HG02798 (cell line): ENCODE measurements around the gene GIPC3.
A peak's percentile ranks its signal among the peaks of the same experiment; 100 is the strongest.
"Not testable (repeated sequence)": the region's sequence is repeated elsewhere in the genome, so short reads cannot be mapped to it uniquely, and the experiment has no call there.

Experiments
- ATAC-seq: cut with Tn5 transposase; IDR thresholded peaks from one replicate; pipeline ENCODE4 v1.9.1; 2021; ENCODE audit warnings: mild to moderate bottlenecking; ENCODE audit not compliant: unreplicated experiment, poor library complexity

GIPC3 gene

DNA sequence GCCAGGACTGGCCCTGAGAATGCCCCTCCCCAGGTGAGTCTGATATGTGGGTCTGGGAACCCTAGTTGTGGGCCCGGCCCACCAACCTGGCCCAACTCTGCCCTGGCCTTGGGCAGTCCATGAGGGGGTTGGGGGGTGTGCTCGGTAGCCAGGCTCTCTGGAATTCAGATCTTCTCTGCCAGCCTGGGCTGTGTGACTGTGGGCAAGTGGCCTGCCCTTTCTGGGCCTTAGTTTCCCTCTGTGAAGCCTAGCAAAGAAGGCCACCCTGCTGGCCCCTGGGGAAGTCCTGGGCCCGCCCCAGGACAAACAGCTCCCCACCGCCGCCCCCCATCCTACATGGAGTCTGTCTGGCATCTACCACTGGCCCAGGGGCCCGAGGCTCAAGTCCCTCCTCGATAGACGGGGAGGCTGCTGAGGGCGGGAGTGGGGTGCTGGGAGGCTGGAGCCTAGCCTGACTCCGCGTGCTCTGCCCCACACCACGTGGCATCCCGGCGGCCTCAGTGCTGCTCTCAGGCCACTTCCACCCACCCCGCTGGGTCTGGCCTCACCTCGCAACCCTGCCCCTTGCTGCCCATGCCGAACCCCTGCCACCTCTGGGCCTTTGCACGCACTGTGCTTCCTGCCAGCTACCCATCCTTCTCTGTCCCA, 29.7 kb downstream of the GIPC3 start:
- ATAC-seq: no peak

DNA sequence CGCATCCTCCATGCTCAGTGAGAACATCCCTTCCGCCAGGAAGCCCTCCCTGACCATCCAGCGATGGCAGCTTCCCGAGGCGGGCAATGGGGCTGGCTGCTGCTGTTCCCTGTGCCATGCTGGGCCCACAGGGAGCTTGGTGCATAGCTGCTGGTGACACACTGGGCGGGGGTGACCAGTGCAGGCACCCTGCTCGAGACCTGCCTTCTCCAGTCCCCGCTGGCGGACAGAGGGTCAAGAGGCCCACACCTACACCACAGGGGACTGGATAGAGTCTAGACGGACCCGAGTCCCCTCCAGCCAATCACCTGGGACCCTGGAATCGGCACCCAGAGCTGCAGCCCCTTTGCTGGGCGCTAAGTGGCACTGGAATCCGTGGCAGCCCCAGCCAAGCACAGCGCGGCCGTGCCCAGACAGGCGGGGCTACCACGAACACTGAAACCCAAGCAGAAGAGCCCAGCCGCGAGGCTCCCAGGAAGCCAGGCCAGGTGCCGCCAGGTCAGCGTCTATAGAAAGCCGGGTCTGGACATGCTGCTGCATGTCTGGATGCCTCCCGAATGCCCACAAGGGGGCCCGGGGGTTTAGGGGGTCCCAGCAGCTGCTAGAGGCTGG, 30.4 kb downstream of the GIPC3 start:
- ATAC-seq: no peak

GRCh38 chr19:3617463-3617862, 32.2 kb downstream of the GIPC3 start:
- no peak for ATAC-seq

GRCh38 chr19:3618144-3618810, 33.0 kb downstream of the GIPC3 start:
- peak; percentile 40 for ATAC-seq

GRCh38 chr19:3618811-3619630, 33.7 kb downstream of the GIPC3 start:
- no peak for ATAC-seq

GRCh38 chr19:3619631-3620012, 34.3 kb downstream of the GIPC3 start:
- ATAC-seq: no peak

DNA sequence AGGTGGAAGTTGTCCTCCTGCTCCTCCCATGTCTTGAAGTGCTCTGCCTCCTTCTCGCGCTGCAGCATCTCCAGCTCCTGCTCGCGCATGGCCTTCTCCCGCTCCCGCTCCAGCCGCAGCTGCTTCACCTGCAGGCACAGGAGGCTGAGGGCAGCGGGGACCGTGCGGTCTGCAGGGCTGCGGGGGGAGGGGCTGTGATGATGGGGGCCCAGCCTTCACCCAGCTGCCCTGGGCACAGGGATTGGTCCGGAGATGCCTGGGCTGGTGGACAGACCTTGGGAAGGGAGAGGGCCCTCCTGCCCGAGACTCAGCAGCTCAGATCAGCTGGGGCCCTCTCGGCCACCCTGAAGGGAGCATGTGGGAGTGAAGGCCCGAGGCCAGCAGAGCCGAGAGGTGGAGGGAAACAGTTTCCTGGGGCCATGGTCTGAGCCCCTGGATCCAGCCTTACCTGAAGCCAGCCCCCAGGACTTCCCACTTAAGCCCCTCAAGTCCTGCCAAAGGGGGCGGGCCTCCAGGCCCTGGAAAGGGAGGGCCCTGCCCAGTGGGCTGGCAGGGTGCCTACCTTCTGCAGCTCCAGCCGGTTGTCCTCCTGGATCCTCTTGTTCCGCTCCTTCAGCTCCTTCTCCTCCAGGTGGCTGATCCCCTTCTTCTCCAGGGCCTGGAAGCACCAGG, 35.0 kb downstream of the GIPC3 start:
- no peak for ATAC-seq

DNA sequence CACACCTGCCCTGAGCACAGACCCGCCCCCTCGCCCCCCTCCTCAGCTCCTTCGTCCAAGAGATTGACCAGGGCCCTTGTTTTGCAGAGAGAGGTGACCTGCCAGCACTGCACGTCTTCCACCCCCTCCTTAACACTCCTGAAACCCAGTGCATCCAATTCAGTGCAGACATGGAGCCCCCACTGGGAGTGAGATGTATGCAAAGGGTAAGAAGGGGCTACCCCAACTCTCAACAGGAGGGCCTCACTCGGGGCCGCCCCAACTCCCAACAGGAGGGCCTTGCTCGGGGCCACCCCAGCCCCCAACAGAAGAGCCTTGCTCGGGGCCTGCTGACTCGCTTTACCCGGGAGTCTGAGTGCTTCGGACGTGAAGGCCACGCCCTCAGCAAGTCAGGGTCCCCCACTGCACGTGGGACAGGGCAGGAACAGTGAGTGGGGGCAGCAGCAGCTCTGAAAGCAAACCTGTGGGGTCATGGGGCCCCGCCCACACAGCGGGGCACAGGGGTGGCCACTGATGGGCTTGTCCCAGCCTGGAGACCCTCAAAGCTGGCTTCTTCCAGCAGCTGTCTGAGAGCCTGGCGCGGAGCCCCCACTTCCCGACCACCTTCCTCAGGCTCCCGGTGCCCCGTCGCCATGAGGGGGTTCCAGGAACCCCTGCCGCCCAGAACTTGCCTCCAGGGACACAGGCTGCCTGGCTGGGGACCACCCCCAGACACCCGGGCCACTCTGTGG, 35.7 kb downstream of the GIPC3 start:
- ATAC-seq: no peak

DNA sequence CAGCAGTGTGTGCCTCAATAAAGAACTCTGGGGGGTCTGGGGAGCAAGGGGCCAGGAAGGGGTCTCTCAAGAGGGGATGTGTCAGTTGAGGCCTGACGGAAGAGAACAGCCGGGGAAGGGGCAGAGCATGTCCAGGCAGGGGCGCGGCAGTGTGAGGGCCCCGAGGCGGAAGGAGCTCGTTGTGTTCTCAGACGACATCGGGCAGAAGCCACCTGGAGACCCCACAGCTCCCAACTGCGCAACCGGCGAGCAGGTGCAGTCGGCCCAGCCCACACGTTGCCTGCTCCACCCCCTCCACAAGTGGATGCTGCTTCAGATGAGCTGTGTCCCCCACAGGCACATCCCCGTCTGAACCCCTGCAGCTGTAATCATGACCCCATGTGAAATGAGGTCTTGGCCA, 36.4 kb downstream of the GIPC3 start:
- no peak for ATAC-seq

DNA sequence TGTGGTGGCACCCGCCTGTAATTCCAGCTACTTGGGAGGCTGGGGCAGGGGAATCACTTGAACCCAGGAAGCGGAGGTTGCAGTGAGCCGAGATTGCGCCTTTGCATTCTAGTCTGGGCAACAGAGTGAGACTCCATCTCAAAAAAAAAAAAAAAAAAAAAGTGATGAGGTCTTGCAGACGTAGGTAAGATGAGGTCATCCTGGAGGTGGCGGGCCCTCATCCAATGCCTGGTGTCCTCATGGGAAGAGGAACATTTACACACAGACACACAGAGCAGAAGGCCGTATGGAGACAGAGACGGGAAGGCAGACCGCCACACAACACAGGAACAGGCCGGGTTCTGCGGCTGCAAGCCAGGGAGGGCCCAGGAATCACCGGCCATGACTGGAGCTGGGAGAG, 36.9 kb downstream of the GIPC3 start:
- no peak for ATAC-seq

- ATAC-seq: no peak
Observed at GRCh38 chr19:3623716-3624115, 38.4 kb downstream of the GIPC3 start.

DNA sequence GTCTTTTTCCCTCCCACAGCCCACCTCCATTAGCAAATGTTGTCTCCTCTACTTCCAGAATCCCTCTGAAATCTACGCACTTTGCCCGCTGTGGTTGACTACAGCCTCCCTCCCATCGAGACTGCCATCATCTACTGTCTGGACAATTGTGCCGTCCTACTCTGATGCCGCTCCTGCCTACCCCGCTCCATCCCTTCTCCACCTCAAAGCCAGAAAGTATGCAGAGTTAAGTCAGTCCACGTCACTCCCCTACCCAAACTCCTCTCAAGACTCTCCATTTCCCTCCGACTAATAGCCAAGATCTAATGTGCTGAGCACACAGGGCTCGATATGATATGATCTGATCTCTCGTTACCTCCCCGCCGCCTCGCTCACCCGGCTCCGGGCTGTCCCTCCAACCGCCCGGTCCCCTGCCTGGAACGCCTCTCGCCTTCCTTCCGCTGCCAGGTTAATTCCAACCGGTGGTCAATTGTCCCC, 40.8 kb downstream of the GIPC3 start:
- ATAC-seq: no peak

- ATAC-seq: peak; percentile 93
Observed at GRCh38 chr19:3626473-3627350, 41.4 kb downstream of the GIPC3 start, which contains the start of gene CACTIN. Gene CACTIN, minus strand, starts transcription at chr19:3626790. Its CDS starts 28 bp downstream, at chr19:3626762.

DNA sequence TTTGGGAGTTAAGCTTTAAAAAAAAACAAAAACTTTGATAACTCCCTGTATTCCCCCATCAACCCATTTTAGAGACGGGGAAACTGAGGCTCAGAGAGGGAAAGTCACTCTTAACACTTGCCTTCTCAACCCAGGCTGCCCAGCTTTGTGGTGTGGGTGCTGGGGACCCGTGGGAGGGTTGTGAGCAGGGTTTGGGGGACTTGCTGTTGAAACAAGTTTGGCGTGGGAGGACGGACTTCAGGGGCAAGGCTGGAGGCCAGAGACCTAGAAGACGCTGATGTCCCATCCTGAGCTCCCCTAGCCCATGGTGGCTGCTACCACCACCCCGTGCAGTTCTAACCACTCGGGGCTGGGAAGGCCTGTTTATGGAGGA, 42.1 kb downstream of the GIPC3 start:
- no peak for ATAC-seq

DNA sequence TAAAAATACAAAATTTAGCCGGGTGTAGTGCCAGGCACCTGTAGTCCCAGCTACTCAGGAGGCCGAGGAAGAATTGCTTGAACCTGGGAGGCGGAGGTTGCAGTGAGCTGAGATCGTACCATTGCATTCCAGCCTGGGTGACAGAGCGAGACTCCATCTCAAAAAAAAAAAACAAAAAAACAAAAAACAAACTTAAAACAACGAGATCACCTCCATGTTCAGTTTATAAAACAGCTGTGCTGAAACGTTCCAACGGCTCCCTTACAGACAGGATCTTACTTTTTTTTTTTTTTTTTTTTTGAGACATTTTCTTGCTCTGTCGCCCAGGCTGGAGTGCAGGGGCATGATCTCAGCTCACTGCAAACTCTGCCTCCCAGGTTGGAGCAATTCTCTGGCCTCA, 43.5 kb downstream of the GIPC3 start:
- not testable (repeated sequence) for ATAC-seq

DNA sequence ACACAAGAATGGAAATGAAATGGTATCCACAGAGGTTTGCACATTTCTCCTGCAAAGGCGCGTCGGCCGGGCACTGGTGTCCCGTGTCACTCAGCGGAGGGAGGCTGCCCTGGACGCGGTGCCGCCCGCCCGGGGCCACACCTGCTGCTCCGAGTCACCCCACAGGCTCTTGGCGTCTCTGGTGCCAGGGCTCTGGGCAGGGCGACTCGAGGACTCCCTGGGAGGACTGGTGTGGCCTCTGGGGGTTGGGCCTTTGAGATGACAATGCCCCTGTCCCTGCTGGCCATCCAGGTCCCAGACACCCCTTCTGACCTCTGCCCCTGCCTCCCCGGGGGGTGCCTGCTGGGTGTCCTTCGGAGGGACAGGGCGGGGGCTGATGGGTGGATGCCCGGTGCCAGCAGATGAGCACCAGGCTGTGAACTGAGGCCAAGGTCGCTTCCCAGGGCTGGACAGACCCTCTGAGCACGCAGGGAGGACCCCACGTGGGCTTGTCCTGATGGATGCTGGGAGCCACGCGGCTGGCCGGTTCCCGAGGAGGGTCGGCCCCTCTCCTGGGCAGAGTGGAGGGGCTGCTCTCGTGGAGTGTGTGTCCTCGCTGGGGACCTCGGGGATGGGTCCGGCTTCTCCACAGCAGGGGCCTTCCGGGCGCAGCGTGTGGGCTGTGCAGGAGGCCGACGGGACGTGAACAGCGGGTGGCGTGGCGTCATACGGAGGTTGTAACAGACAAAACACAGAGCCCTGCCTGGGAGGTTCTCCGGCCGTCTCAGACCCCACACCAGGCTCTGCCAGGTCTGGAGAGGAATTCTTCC, 46.0 kb downstream of the GIPC3 start:
- no peak for ATAC-seq

- ATAC-seq: no peak
Observed at GRCh38 chr19:3632098-3632497, 46.8 kb downstream of the GIPC3 start.
